Measurements from ENCODE around the gene ACSL6. TPM values are rescaled to one million over a fixed set of nuclear protein-coding genes. Genes with fewer than 3 reads are reported as not detected.

Gene ACSL6
- total RNA-seq, 3 donors from 2014 or later = 0.32 to 1.8 (median 0.33) TPM

- peak in 1 of 2 donors; percentile 10 for DNase-seq (ENCODE audit: low spot score in 2 of 2)
- Histone ChIP-seq H3K9me3 (no peaks in the 10 kb centered on the region), H3K4me1 (no peaks in the 10 kb centered on the region), H3K4me3 (no peak overlapping the region), H3K27ac (no peak overlapping the region), H3K27me3 (peaks cover 0 to 14% of the 10 kb centered on the region in 2 donors), H3K36me3 (no peaks in the 10 kb centered on the region)
- TF ChIP-seq CTCF (IDR thresholded peaks at IDR 0.05) (no peak), POLR2AphosphoS5 (IDR thresholded peaks at IDR 0.05) (no peak), POLR2A (IDR thresholded peaks at IDR 0.05) (no peak)
- intact Hi-C loops (cut with DNase I; ENCODE audit: low total_unique reads) = no loop called here
Measured at GRCh38 chr5:132013711-132014110, 2.3 kb upstream of the ACSL6 start.

- Histone ChIP-seq H3K9me3 (no peaks in the 10 kb centered on the region), H3K27me3 (peaks cover 0 to 14% of the 10 kb centered on the region in 2 donors), H3K27ac (no peak overlapping the region), H3K4me3 (no peak overlapping the region), H3K4me1 (no peaks in the 10 kb centered on the region), H3K36me3 (no peaks in the 10 kb centered on the region)
- TF ChIP-seq POLR2AphosphoS5 (IDR thresholded peaks at IDR 0.05) (no peak), CTCF (IDR thresholded peaks at IDR 0.05) (no peak), POLR2A (IDR thresholded peaks at IDR 0.05) (no peak)
- intact Hi-C loops (cut with DNase I; ENCODE audit: low total_unique reads) = no loop called here
- DNase-seq (ENCODE audit: low spot score in 2 of 2) = peak in 1 of 2 donors; percentile 3
Measured at GRCh38 chr5:132013006-132013689, 1.7 kb upstream of the ACSL6 start.

GRCh38 chr5:132012371-132013005 lies 1.0 kb upstream of the ACSL6 start:
- no peak for TF ChIP-seq POLR2A (IDR thresholded peaks at IDR 0.05)
- TF ChIP-seq POLR2AphosphoS5 (IDR thresholded peaks at IDR 0.05) = no peak
- no peak for TF ChIP-seq CTCF (IDR thresholded peaks at IDR 0.05)
- H3K27ac ChIP-seq = no peak overlapping the region
- intact Hi-C loops (cut with DNase I; ENCODE audit: low total_unique reads) = no loop called here
- peak; percentile 13 to 62 for DNase-seq (ENCODE audit: low spot score in 2 of 2)
- no peaks in the 10 kb centered on the region for H3K36me3 ChIP-seq
- no peaks in the 10 kb centered on the region for H3K9me3 ChIP-seq
- no peaks in the 10 kb centered on the region for H3K4me1 ChIP-seq
- H3K27me3 ChIP-seq = peaks cover 0 to 14% of the 10 kb centered on the region in 2 donors
- no peak overlapping the region for H3K4me3 ChIP-seq

GRCh38 chr5:132010989-132011621 lies 353 bp downstream of the ACSL6 start:
- Histone ChIP-seq H3K27me3 (peaks cover 0 to 14% of the 10 kb centered on the region in 2 donors), H3K4me3 (peak overlapping the region; percentile 45 to 74 (median 59)), H3K9me3 (no peaks in the 10 kb centered on the region), H3K27ac (no peak overlapping the region), H3K4me1 (no peaks in the 10 kb centered on the region), H3K36me3 (no peaks in the 10 kb centered on the region)
- intact Hi-C loops (cut with DNase I; ENCODE audit: low total_unique reads) = no loop called here
- DNase-seq (ENCODE audit: low spot score in 2 of 2) = no peak
- no peak for TF ChIP-seq POLR2AphosphoS5 (IDR thresholded peaks at IDR 0.05)
- TF ChIP-seq CTCF (IDR thresholded peaks at IDR 0.05) = no peak
- no peak for TF ChIP-seq POLR2A (IDR thresholded peaks at IDR 0.05)

- Histone ChIP-seq H3K9me3 (no peaks in the 10 kb centered on the region), H3K36me3 (no peaks in the 10 kb centered on the region), H3K27ac (no peak overlapping the region), H3K4me3 (peak overlapping the region in 1 of 3 donors; percentile 74), H3K4me1 (no peaks in the 10 kb centered on the region), H3K27me3 (peaks cover 0 to 10% of the 10 kb centered on the region in 2 donors)
- intact Hi-C loops (cut with DNase I; ENCODE audit: low total_unique reads) = no loop called here
- TF ChIP-seq POLR2A (IDR thresholded peaks at IDR 0.05) (no peak), POLR2AphosphoS5 (IDR thresholded peaks at IDR 0.05) (no peak), CTCF (IDR thresholded peaks at IDR 0.05) (no peak)
- DNase-seq (ENCODE audit: low spot score in 2 of 2) = no peak
Measured at GRCh38 chr5:132010645-132010988, 841 bp downstream of the ACSL6 start.
